Cerebellar nuclear complex (tissue), 1 donor: Measurements from ENCODE around the gene YIPF3.
"Not testable (repeated sequence)": the region's sequence is repeated elsewhere in the genome, so short reads cannot be mapped to it uniquely, and the experiment has no call there.

ENCODE experiments used
- DNase-seq, 2 experiments: peaks; one replicate each; lab custom pipeline; 2025; lab: John Stamatoyannopoulos, UW

Gene YIPF3

DNA sequence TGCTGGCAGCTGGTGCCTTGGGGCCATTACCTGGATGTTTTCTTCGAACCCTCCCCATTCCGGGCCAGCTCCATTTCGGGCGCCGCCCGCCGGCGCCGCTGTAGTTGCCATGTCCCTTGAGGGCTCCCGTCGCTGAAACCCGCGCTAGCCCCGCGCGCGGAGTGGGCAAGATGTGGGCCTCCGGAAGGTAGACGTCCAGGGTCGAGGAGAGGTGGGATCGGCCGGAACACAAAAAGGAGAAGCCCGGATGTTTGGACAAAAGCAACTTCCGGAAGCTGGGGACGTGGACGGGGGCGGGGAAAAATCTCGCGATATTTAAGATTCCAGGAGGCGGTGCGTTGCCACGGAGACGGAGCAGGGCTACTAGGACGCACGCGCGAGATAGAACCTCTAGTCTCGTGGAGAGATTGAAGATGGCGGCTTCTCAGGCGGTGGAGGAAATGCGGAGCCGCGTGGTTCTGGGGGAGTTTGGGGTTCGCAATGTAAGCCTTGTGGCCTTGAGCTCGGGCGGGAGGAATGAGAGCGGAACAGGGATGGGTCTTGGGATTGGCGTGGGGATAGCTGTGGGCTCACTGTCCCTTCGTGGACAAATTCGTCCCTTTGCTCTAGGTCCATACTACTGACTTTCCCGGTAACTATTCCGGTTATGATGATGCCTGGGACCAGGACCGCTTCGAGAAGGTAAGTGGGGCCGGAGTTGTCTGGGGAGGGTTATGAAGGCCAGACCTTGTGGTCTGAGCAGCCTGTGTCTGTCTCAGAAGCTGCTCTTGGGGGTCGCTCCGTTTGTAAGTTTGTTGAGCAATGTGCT is at the start of gene YIPF3, which contains the start of gene POLR1C:
Gene YIPF3, minus strand, starts transcription at position 230 of the 808 bp plus-strand sequence. Its CDS starts 119 bp downstream, at position 111.
Gene POLR1C, plus strand, starts transcription at position 393 of the 808 bp plus-strand sequence. Its CDS starts 21 bp downstream, at position 414.
- DNase-seq: peak; percentile 75 to 92

DNA sequence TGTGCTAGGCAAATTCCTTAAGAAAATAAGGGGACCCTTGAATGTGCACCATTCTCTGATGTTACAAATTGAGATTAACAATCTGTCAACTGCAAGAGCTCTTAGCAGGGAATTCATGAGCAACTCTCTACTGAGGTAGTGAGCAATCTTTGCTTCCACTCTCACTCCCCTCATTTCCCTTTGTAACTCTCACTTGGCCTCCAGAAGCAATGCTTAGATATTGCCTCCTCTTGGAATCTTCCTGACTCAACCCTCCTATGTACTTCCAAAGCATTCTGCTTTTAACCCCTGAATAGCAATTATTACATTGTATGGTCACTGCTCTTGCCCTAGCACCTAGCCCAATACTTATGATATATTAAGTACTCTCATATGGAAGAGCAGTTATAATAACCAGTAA is 42.6 kb upstream of the YIPF3 start:
- no peak for DNase-seq

DNA sequence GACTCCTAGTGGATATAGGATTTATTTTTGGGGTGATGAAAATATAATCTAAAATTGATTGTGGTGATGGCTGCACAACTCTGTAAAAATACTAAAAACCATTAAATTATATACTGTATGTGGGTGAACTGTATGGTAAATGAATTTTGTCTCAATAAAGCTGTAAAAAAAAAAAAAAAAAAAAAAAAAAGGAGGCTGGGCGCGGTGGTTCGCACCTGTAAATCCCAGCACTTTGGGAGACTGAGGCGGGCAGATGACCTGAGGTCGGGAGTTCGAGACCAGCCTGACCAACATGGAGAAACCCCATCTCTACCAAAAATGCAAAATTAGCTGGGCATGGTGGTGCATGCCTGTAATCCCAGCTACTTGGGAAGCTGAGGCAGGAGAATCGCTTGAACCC is 40.9 kb upstream of the YIPF3 start:
- DNase-seq: not testable (repeated sequence)

DNA sequence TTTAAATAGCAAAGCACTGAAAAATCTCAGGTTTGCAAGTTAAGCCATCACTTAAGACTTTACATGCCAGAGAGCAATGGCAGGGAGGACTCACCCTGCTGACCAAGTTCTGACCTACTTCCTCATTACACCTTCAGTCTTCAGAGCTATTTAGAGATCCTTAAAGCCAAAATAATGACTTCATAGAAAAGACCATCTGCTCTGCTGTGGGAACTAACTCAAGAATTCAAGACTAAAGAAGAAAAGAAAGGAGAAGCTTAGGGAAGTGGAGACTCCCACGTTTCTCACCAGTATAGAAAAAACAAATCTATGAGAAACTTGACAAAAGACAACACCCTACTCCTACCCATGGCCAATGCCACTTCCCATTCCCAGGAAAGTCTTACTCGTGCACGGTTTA is 30.5 kb upstream of the YIPF3 start:
- no peak for DNase-seq

DNA sequence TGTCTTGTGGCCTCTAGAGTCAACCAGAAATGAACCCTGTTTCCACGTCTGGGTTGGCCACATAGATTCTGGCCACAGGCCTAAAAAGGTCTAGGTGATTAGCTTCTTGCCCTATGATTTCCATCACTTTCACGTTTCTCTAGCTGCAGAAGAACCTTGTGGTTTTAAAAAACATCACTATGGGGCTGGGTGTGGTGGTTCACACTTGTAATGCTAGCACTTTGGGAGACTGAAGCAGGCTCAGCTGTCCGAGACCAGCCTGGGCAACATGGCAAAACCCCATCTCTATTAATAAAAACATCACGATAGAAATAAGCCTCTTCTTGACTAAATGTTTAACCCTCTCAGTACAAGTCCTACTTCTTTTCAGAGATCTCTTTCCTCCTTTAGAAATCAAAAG is 27.7 kb upstream of the YIPF3 start:
- no peak for DNase-seq

DNA sequence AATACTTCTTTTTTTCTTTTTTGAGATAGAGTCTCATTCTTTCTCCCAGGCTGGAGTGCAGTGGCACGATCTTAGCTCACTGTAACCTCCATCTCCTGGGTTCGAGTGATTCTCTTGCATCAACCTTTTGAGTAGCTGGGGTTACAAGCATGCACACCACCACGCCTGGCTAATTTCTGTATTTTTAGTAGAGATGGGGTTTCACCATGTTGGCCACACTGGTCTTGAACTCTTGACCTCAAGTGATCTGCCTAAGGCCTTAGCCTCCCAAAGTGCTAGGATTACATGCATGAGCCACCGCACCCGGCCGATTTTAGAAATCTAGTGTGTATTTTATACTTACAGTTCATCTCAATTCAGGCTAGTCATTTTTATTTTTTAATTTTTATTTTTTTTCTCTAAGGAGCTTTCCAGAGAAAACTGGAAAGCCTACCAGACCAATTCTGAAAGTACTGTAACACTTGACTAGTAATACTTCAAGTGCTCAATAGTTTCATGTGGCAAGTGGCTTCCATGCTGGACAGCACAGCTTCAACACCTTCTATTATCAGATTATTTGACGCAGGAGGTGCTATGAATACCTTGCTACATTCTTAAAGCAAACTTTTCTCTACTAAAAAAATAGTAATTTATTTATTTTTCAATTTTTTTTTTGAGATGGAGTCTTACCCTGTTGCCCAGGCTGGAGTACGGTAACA is 25.2 kb upstream of the YIPF3 start:
- no peak for DNase-seq

DNA sequence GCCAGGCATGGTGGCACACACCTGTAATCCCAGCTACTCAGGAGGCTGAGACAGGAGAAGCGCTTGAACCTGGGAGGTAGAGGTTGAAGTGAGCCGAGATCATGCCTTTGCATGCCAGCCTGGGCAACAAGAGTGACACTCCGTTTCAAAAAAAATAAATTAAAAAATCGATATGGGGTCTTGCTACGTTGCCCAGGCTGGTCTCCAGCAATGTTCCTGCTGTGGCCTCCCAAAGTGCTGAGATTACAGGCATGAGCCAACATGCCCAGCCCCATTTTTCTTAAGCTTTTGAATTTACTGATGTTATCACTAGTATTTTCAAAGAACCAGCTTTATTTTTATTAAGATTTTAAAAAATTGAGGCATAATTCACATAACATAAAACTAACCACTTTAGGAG is 23.8 kb upstream of the YIPF3 start:
- no peak for DNase-seq

DNA sequence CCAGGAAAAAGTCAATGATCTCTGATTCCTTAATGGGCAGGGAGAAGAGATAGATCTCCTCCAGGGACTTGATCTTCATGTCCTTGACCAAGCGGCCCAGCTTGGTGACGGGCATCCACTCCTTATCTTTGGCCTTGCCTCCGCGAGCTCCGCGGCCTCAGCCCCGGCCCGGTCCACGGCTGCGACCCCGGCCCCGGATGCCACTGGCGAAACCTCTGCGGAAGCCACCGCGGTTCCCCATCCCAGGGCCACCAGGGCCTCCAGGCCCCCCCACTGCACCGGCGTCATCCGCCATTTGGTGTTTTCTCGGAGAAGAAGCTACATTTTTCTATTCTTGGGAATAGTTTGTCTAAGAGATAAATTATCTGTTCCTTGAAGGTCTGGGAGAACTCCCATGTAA is 22.7 kb upstream of the YIPF3 start:
- not testable (repeated sequence) for DNase-seq

DNA sequence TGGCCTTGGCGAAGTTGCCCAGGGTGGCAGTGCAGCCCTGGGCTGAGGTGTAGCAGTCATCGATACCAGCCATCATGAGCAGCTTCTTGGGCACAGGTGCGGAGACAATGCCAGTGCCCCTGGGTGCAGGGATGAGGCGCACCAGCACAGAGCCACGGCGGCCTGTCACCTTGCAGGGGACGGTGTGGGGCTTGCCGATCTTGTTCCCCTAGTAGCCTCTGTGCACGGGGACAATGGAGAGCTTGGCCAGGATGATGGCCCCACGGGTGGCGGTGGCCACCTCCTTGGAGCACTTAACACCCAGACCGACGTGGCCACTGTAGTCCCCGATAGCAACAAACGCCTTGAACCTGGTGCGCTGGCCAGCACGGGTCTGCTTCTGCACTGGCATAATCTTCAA is 22.3 kb upstream of the YIPF3 start:
- not testable (repeated sequence) for DNase-seq

DNA sequence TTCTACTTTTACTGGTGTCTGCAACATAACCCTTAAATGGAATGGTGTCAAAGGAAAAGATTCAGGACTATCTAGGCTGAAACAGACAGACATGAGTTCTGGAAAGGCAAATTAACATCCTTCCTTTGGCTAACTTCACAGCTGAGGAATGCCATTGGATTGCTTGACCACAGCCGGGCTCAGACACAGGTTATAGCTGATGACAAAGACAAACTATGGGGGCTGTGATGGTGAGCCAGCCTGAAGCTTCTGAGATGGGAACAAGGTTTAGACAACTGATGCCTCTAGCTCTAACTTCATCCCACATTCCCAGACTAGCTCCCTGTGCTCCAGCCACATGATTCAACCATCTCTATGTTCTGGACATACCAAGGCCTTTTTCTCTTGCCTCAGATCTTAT is 15.5 kb upstream of the YIPF3 start:
- no peak for DNase-seq

DNA sequence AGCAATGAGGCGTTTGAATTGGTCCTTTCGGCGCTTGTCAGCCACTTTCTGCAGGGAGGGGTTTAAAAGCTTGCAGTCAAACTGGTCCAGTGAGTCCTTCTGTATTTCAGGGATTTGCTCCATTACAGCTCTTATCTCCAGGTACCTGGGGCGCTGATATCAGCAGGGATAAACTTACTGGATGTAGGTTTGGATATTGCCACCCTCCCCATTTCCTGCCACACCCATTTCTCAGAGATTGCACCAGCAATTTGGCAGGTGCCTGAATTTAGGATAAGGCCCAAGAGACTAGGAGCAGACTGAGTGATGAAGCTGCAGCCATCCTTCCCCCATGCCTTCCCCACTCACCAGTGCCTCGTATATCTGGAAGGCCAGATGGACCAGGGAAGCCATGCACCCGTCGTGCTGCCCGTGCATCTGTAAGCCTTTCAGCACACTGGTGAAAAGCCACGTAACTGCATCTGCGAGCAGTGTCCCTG is 7.8 kb upstream of the YIPF3 start:
- no peak for DNase-seq

DNA sequence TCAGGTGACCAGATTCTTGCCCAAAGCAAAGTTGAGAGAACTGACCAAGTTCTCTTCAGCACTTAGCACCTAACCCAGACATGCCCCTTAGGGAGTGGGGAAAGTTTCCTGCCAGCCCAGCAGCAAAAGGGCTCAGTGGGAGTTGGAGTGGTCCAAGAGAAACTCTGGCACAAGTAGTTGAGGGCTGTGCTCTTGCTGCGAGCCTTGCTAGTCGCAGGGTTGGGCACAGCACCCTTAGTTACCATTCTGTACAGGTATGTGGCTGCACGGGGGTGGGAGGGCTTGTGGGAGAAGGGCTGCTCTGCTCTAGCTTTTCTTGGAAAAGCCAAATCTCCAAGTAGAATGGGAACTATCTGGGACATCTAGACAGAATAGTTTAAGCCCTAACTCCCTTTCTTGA is 6.6 kb upstream of the YIPF3 start:
- no peak for DNase-seq

DNA sequence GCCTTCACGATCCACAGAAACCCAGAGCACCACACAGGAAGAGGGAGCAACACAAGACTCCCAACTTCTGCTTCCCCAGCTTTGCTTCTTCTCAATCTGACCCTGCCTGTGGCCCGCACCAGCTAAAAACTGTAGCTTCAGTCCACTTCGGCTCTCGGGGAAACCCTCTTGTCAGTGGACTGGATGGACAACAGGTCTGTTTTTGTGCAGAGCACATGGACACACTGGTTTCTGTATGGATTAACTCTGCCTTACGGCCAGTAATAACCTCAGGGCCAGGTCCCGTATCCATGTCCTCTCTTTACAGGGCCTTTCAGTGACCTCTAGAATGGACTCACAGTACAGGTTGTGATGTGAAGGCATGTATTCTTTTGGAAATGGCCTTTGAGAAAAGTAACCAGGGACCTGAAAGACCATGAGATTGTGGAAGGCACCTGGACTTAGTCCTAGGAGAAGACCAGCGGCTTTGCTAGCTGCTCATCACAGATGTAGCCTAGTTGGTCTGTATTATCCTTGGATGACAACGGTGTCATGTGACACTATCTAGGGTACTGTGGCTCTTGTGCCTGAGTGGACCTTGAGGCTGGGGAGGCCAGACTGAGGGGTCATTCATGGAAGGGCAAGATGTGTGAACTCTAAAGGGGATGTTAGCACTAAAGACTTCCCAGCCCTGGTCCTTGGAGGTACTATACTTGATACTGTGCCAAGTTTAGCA is 6.0 kb upstream of the YIPF3 start:
- no peak for DNase-seq

DNA sequence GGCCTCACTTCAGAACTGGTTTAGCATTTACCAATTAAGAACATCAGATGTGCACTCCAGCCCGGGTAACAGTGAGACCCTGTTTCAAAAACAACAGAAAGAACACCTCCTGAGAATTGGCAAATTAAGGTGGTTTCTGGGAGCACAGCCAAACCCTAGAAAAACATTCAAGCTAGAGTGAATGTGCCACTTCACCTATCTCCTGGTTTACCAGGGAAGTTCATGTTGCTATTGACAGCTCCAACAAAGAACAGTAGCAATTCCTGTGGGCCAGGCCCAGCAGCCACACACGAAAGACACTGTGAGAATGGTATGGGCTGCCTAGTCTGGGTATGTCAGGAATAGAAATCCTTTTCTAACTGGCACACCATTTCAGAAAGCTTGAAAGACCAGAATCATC is 5.1 kb upstream of the YIPF3 start:
- no peak for DNase-seq

DNA sequence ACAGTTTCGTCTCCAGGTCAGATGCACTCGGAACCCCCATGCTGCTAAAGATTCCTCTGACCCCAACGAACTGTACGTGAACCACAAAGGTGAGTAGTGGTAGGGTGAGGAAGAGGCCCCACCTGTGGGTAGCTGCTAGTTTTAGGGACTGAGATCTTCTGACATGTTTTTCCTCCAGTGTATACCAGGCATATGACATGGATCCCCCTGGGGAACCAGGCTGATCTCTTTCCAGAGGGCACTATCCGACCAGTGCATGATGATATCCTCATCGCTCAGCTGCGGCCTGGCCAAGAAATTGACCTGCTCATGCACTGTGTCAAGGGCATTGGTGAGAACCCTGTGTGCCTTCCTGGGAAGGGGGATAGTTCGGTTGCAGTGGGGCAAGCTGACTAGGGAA is 3.4 kb upstream of the YIPF3 start:
- DNase-seq: no peak

DNA sequence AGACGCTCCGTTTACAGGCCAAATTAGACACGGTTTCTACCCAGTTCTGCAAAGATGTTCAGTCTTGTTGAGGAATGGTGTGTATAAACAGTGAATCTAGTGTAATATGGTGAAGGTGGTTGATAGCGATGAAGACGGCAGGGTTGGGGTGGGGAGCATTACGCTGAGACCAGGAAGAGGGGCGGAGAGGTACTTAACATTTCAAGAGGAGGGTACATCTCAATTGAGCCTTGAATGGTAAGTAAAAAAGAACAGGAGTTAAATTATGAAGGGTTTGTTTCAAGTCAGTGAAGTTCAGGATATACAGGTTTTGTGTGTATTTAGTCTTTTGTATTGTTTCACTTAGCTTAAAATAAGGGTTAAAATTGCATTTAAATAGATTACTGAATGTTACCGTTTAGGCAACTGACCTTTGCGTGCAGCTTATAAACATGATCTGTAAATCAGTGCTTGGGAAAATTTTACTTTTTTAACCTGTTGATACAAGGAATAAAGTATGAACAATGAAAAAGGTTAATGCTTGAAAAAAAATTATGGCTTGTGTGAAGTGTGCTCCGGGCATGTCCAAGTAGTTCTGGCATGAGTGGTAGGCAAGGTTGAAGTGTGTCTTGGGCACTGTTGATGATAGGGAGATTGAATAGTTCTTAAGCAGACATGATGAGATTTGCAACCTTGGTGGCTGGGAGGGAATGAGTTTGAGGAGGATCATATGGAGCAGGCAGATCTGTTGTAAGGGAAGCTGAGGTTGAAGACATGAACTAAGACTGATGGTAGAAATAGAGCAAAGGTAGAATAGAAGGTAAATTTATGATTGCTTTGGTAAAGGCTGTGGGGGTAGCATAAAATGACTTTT is 1.0 kb upstream of the YIPF3 start:
- no peak for DNase-seq

DNA sequence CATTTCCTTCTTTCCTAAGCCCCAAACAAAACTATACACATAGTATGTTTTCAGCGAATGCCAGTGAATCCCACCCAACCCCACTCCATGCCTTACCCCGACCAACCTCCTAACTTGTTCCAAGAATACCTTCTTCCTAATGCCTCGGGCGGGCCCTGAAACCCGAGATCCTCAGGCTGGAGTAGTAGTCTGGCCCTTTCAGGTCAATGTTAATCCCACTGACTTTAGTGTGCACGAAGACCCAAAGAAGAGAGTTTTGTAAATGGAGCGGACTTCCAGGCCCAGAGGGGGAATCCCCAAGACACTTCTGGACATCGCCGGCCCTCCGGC is 394 bp downstream of the YIPF3 start:
- no peak for DNase-seq

DNA sequence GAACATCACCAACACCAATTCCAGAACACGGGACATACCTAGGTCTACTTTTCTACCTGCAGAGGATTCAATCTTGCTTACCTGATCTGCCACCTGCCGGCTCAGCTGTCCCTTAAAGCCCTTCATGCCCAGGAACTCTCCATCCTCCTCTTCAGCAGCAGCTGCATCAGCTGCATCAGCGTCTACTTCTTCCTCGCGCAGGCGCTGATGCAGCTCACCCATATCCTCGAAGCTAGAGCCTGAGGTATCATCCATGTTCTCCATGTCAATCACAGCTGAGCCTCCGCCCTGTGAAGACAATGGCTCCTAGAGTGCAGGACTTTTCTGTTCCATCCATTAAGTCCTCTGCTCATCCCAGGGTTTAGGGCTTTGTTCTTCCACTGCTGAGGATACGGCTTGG is 918 bp downstream of the YIPF3 start:
- no peak for DNase-seq

DNA sequence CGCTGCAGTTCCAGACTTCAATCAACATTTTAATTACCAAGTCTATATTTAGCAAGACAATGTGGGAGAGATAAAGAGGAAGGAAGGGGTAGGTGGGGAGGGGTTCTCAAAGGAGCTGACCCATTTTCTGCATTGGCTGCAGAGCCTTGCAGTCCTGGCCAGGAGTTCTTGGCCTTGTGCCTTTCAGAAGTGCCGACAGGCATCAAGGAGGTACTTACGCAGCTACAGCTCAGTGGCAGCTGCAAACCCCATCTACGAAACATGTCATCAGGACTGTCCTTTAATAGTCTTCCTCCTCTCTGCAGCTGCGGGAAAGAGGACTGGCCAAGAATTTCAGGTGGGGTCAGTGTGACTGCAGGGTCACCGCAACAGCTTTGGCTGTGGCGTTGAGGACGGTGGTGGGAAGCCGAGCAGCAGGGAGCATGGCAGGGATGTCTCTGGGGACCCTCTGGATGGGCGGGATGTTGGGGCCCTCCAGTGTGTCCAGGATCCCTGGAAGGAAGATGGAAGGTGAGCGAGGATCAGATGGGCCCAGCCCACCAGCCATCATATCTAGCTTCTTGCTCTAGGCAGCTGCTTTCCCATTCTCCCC is 4.8 kb downstream of the YIPF3 start:
- no peak for DNase-seq

DNA sequence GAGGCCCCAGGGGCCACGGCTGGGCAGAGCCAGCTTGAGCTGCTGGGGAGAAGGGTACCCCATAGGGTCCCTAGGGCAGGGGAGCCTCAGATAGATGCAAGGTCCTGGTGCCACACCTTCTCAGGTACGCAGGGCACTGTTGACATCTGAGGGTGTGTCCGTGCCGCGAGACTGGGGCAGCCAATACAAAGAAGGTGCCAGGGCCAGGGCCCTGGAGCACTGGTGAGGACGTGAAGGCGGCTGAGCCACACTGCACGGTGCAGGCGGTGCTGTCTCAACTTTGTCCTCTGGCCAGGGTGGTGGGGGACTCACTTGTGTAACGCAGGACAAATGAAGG is 5.9 kb downstream of the YIPF3 start:
- DNase-seq: no peak

DNA sequence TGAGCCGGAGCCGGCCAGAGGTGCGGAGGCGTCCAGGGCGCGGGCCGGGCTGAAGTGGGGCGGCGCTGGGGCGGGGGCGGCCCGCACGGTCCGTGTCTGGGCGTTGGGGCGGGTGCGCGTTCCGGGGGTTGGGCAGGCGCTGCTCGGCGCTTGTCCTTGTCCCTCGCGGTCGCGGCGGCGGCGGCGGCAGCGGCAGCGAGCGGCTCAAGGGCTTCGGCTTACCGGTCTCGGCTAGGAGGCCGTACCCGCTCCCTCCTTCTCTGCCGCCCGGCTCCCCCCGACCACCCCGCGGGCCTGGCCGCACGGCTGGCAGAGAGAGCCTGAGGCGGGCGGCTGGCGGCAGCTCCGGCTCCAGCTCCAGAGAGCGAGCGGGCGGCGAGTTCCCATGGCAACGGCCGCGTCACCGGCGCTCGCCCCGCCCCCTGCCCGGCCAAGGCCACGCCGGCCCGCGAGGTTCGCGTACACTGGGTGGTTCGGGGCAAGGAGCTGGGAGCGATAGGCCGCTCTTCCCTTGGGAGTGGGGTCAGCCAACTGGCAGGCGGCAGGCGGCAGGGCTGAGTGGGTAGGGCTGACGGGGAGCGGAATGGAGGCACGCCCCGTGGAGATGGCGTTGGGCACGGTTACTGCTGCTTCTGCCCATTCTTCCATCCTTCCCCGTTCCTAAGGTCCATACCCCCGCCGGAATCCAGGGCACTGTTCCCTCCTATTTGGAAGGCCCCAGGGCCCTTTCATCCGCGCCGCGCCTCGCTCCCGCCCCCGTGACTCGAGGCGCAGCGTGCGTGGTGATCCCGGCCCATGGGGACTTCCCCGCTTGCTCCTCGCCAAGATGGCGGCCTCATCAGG is 6.5 kb downstream of the YIPF3 start, which contains the start of gene LRRC73:
Gene LRRC73, minus strand, starts transcription at position 363 of the 843 bp plus-strand sequence. CDS start 561 bp downstream, outside the sequence.
- no peak for DNase-seq
